Osteoblast (primary cell): ENCODE measurements around the gene NELL2. TPM values are rescaled to one million over a fixed set of nuclear protein-coding genes. Genes with fewer than 3 reads are reported as not detected.

Source experiments
- DNase-seq: peaks from one replicate; pipeline ENCODE4 v3.0.0; 2011; ENCODE audit warnings: low spot score, mixed read lengths; ENCODE audit not compliant: insufficient read length; ENCODE audit errors: missing footprints
- H2AFZ ChIP-seq: 2 replicates; pipeline ENCODE4 v1.6.0; 2011; ENCODE audit warnings: mild to moderate bottlenecking, low read length
- H3K27ac ChIP-seq: 2 replicates; pipeline ENCODE4 v1.5.1; 2011; ENCODE audit warnings: mild to moderate bottlenecking, low read depth, low read length, moderate library complexity
- H3K27me3 ChIP-seq: 2 replicates; pipeline ENCODE4 v1.6.0; 2012; ENCODE audit warnings: mild to moderate bottlenecking, control low read depth, inconsistent platforms, low read length, moderate library complexity; ENCODE audit not compliant: insufficient read depth
- H3K36me3 ChIP-seq: 2 replicates; pipeline ENCODE4 v1.5.1; 2011; ENCODE audit warnings: mild to moderate bottlenecking, low read length, control low read depth, moderate library complexity; ENCODE audit not compliant: insufficient read depth
- H3K4me1 ChIP-seq: 2 replicates; pipeline ENCODE4 v1.5.1; 2011; ENCODE audit warnings: mild to moderate bottlenecking, low read length, control low read depth, moderate library complexity; ENCODE audit not compliant: insufficient read depth
- H3K4me2 ChIP-seq: 2 replicates; pipeline ENCODE4 v1.6.0; 2011; ENCODE audit warnings: mild to moderate bottlenecking, low read length; ENCODE audit not compliant: insufficient read depth
- H3K4me3 ChIP-seq: fragments of 200-600 bp; sonication (generic); 3 replicates; pipeline ENCODE4 v1.5.1; 2012; ENCODE audit warnings: mild to moderate bottlenecking, low read length, inconsistent platforms; ENCODE audit not compliant: insufficient read depth
- H3K79me2 ChIP-seq: 2 replicates; pipeline ENCODE4 v1.6.0; 2012; ENCODE audit warnings: mild to moderate bottlenecking, low read length, control low read depth, inconsistent platforms; ENCODE audit not compliant: insufficient read depth
- H3K9me3 ChIP-seq: 2 replicates; pipeline ENCODE4 v1.5.1; 2011; ENCODE audit warnings: low read depth, low read length, control low read depth
- H4K20me1 ChIP-seq: 2 replicates; pipeline ENCODE4 v1.6.0; 2012; ENCODE audit warnings: mild to moderate bottlenecking, low read length, control low read depth; ENCODE audit not compliant: insufficient read depth
- CTCF ChIP-seq: IDR thresholded peaks from 2 replicates; pipeline ENCODE4 v1.5.1; 2011; ENCODE audit warnings: mild to moderate bottlenecking, low read depth, low read length, moderate library complexity; ENCODE audit errors: extremely low read depth
- total RNA-seq: library from RNA; depleted of rRNA; stranded (reverse); fragments of >200 nt; gene quantifications from 2 replicates; pipeline ENCODE4 v1.2.3, GENCODE V29; 2012

Gene NELL2
- total RNA-seq, 1 donor = not detected

DNA sequence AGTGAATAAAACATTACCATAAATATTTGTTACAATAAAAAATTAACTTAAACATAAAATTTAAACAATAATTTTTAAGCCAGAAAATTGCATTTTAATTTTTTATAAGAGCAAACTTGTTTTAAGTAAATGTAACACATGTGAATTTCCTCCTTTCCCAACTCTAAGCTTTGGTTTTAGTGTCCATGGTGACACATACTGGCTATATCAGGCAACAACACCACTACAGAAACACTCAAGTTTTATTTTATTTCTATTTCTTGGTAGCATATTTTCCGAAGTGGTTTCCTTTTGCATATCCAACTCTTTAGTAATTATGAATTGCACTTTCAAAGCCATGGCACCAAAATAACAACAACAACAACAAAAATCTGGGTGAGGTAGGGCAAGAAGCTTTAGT, 2.2 kb downstream of the NELL2 start:
- Histone ChIP-seq H2AFZ (no peak overlapping the region), H3K79me2 (no peaks in the 10 kb centered on the region), H3K4me2 (no peak overlapping the region), H3K27ac (no peak overlapping the region), H3K4me3 (no peak overlapping the region), H3K36me3 (no peaks in the 10 kb centered on the region), H4K20me1 (no peaks in the 10 kb centered on the region), H3K4me1 (peaks cover 3% of the 10 kb centered on the region), H3K27me3 (peaks cover 21% of the 10 kb centered on the region), H3K9me3 (no peaks in the 10 kb centered on the region)
- TF ChIP-seq CTCF = no peak
- DNase-seq = peak; percentile 51

DNA sequence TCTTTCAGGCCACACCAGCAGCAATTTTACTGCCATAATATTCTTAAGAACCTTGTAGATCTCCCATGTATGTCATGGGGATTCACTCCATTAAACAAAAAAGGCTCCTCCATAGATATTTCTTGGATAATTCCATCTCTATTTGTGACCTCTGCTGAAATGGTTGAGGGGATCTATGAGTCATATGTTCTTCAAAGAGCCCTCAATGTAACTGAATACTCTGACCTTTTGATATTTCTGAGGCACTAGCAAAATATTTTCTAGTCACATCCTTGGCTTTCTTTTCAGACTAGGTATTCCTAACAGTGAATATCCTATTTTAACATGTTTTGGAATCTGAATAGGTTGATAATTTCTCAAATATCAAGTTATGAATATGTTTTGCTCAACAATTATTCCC, 6.6 kb downstream of the NELL2 start:
- TF ChIP-seq CTCF = no peak
- Histone ChIP-seq H3K4me2 (no peak overlapping the region), H3K9me3 (no peaks in the 10 kb centered on the region), H3K36me3 (no peaks in the 10 kb centered on the region), H3K4me1 (no peaks in the 10 kb centered on the region), H3K4me3 (no peak overlapping the region), H3K27me3 (peaks cover 6% of the 10 kb centered on the region), H3K27ac (no peak overlapping the region), H4K20me1 (no peaks in the 10 kb centered on the region), H3K79me2 (no peaks in the 10 kb centered on the region), H2AFZ (no peak overlapping the region)
- no peak for DNase-seq

GRCh38 chr12:44863867-44864266, 12.2 kb downstream of the NELL2 start:
- H3K4me1 ChIP-seq = no peaks in the 10 kb centered on the region
- H3K79me2 ChIP-seq = no peaks in the 10 kb centered on the region
- no peaks in the 10 kb centered on the region for H4K20me1 ChIP-seq
- H2AFZ ChIP-seq = no peak overlapping the region
- H3K36me3 ChIP-seq = no peaks in the 10 kb centered on the region
- no peak for TF ChIP-seq CTCF
- no peak overlapping the region for H3K4me2 ChIP-seq
- H3K9me3 ChIP-seq = no peaks in the 10 kb centered on the region
- no peaks in the 10 kb centered on the region for H3K27me3 ChIP-seq
- no peak for DNase-seq
- H3K27ac ChIP-seq = no peak overlapping the region
- H3K4me3 ChIP-seq = no peak overlapping the region

DNA sequence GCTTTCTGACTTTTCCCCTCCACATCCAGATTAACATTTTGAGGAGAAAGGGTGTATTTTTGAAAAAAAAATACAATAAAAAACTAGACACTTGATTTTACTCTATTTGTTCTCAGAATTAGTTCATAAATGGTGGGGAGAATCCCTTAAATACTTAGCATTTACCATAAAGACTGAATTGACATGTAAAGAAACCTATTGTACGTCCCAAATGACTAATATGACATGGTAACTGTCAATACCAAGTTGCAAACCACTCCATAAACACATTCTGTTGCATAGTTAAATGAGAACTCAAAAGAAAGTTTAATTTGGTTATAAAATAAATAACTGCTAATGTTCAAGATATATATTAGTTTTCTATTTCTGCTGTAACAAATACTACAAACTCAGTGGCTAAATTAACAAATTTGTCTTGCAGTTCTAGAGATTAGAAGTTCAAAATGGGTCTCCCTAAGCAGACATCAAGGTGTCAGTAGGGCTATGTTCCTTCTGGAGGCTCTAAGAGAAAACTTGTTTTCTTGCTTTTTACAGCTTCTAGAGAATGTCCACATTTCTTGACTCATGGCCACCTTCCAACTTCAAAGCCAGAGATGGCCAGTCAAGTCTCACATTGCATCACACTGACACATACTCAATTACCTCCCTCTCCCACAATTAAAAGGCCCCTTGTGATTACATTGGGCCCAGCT, 16.0 kb downstream of the NELL2 start:
- Histone ChIP-seq H3K4me3 (no peak overlapping the region), H4K20me1 (no peaks in the 10 kb centered on the region), H3K27ac (no peak overlapping the region), H3K9me3 (no peaks in the 10 kb centered on the region), H2AFZ (no peak overlapping the region), H3K36me3 (no peaks in the 10 kb centered on the region), H3K79me2 (no peaks in the 10 kb centered on the region), H3K4me1 (no peaks in the 10 kb centered on the region), H3K4me2 (no peak overlapping the region), H3K27me3 (no peaks in the 10 kb centered on the region)
- no peak for TF ChIP-seq CTCF
- no peak for DNase-seq
